H1 (cell line): ENCODE data around the gene FADS3. TPM values are rescaled to one million over a fixed set of nuclear protein-coding genes. Genes with fewer than 3 reads are reported as not detected.

ENCODE experiments used
- CTCF ChIA-PET: fragments of 300-600 bp; sonication (Branson Sonifier 250); formaldehyde crosslinking; loops from one replicate; lab custom pipeline; 2021; ENCODE audit not compliant: partially characterized antibody; lab: Charles Lee
- POLR2A ChIA-PET: fragments of 300-600 bp; sonication (Branson Sonifier 250); formaldehyde crosslinking; loops from one replicate; lab custom pipeline; 2021; ENCODE audit warnings: inconsistent platforms; ENCODE audit not compliant: partially characterized antibody; lab: Charles Lee
- DNase-seq, 2 experiments: peaks; one replicate each; pipeline versions ENCODE4 v3.0.0 to v3.0.0-alpha.2; 2010 to 2022; ENCODE audit warnings: low spot score in 2 of 2, low read depth in 1 of 2, mixed read lengths in 1 of 2
- FAIRE-seq: peaks from 2 replicates; lab custom pipeline; 2011; peaks lifted over from hg19 to GRCh38; lab: Jason Lieb, UNC
- H2AFZ ChIP-seq: 2 replicates; pipeline ENCODE4 v1.8.1; 2012; ENCODE audit warnings: low read length, inconsistent platforms
- H2AK5ac ChIP-seq: 2 replicates; pipeline ENCODE4 v1.6.1; 2013; ENCODE audit warnings: low read depth, low read length
- H2BK120ac ChIP-seq: replicated peaks from 2 replicates; pipeline ENCODE3; 2013; ENCODE audit warnings: low read depth, low read length, inconsistent platforms
- H2BK12ac ChIP-seq: 2 replicates; pipeline ENCODE4 v1.6.1; 2013; ENCODE audit warnings: low read depth, low read length
- H2BK15ac ChIP-seq: 2 replicates; pipeline ENCODE4 v1.6.1; 2013; ENCODE audit warnings: low read length
- H2BK20ac ChIP-seq: 2 replicates; pipeline ENCODE4 v1.6.1; 2013; ENCODE audit warnings: low read length
- H2BK5ac ChIP-seq: 2 replicates; pipeline ENCODE4 v1.6.1; 2013; ENCODE audit warnings: low read depth, low read length
- H3K14ac ChIP-seq: 2 replicates; pipeline ENCODE4 v1.6.1; 2013; ENCODE audit warnings: inconsistent platforms; ENCODE audit not compliant: insufficient read length
- H3K18ac ChIP-seq: 2 replicates; pipeline ENCODE4 v1.6.1; 2013; ENCODE audit warnings: low read length; ENCODE audit errors: extremely low read depth
- H3K23ac ChIP-seq: 2 replicates; pipeline ENCODE4 v1.6.1; 2013; ENCODE audit warnings: inconsistent platforms; ENCODE audit not compliant: insufficient read length
- H3K23me2 ChIP-seq: 2 replicates; pipeline ENCODE4 v1.6.1; 2013; ENCODE audit warnings: low read depth, low read length
- H3K27ac ChIP-seq: 2 replicates; pipeline ENCODE4 v1.6.1; 2011; ENCODE audit warnings: low read depth, low read length, inconsistent platforms
- H3K27me3 ChIP-seq, 4 experiments: replicated peaks in 1 of 4; 1 replicate in 1 of 4; 2 replicates in 3 of 4; pipeline versions ENCODE4 v1.6.1 to v1.8.1; 2011 to 2013; ENCODE audit warnings: low read length in 3 of 4, mild to moderate bottlenecking in 3 of 4, inconsistent platforms in 2 of 4, mixed read lengths in 2 of 4, moderate library complexity in 1 of 4; ENCODE audit not compliant: control insufficient read depth in 3 of 4, insufficient read depth in 3 of 4; ENCODE audit errors: extremely low read depth in 1 of 4
- H3K36me3 ChIP-seq, 4 experiments: 2 replicates each; pipeline versions ENCODE4 v1.6.1 to v1.8.1; 2011 to 2013; ENCODE audit warnings: mild to moderate bottlenecking in 4 of 4, low read length in 3 of 4, moderate library complexity in 2 of 4, control low read depth in 1 of 4, inconsistent platforms in 1 of 4; ENCODE audit not compliant: insufficient read depth in 4 of 4, control insufficient read depth in 2 of 4
- H3K4ac ChIP-seq: replicated peaks from 2 replicates; pipeline ENCODE3; 2013; ENCODE audit warnings: low read length, low read depth, mixed read lengths, inconsistent platforms; ENCODE audit not compliant: insufficient read length
- H3K4me1 ChIP-seq, 4 experiments: replicated peaks in 1 of 4; 1 replicate in 1 of 4; 2 replicates in 3 of 4; pipeline versions ENCODE4 v1.6.1 to v1.8.1; 2011 to 2013; ENCODE audit warnings: low read length in 3 of 4, inconsistent platforms in 2 of 4, mixed read lengths in 1 of 4; ENCODE audit not compliant: insufficient read depth in 4 of 4, control insufficient read depth in 3 of 4
- H3K4me2 ChIP-seq, 2 experiments: 2 replicates each; pipeline versions ENCODE4 v1.6.1 to v1.8.1; 2011 to 2013; ENCODE audit warnings: low read depth in 2 of 2, low read length in 2 of 2, control low read depth in 1 of 2, inconsistent platforms in 1 of 2, mild to moderate bottlenecking in 1 of 2; ENCODE audit not compliant: insufficient read depth in 1 of 2
- H3K4me3 ChIP-seq, 4 experiments: fragments of 200-600, 300-600 bp in 1 of 4; sonication (generic), shearing (Covaris generic), sonication (Bioruptor Twin) in 1 of 4; 2 replicates each; pipeline versions ENCODE4 v1.5.1 to v1.8.1; 2011 to 2016; ENCODE audit warnings: low read length in 4 of 4, low read depth in 3 of 4, control low read depth in 2 of 4, inconsistent platforms in 2 of 4, mild to moderate bottlenecking in 2 of 4, mixed read lengths in 1 of 4, moderate library complexity in 1 of 4; ENCODE audit not compliant: insufficient read depth in 2 of 4; ENCODE audit errors: extremely low read depth in 1 of 4
- H3K56ac ChIP-seq: replicated peaks from 2 replicates; pipeline ENCODE3; 2013; ENCODE audit warnings: low read depth, mild to moderate bottlenecking, mixed read lengths, low read length, inconsistent platforms; ENCODE audit not compliant: insufficient read length
- H3K79me1 ChIP-seq: 2 replicates; pipeline ENCODE4 v1.6.1; 2013; ENCODE audit warnings: low read depth, low read length, control low read depth
- H3K79me2 ChIP-seq, 2 experiments: 2 replicates each; pipeline versions ENCODE4 v1.6.1 to v1.8.1; 2012 to 2013; ENCODE audit warnings: low read length in 2 of 2, mild to moderate bottlenecking in 2 of 2, inconsistent platforms in 1 of 2; ENCODE audit not compliant: insufficient read depth in 2 of 2, control insufficient read depth in 1 of 2
- H3K9ac ChIP-seq, 4 experiments: replicated peaks in 1 of 4; 1 replicate in 1 of 4; 2 replicates in 3 of 4; pipeline versions ENCODE4 v1.6.1 to v1.8.1; 2011 to 2013; ENCODE audit warnings: low read depth in 3 of 4, low read length in 3 of 4, control low read depth in 2 of 4, mild to moderate bottlenecking in 2 of 4, moderate library complexity in 2 of 4, inconsistent platforms in 1 of 4; ENCODE audit errors: extremely low read depth in 1 of 4
- H3K9me3 ChIP-seq, 2 experiments: 2 replicates each; pipeline versions ENCODE4 v1.6.1 to v1.8.1; 2012 to 2013; ENCODE audit warnings: mild to moderate bottlenecking in 2 of 2, moderate library complexity in 2 of 2, control low read depth in 1 of 2, inconsistent platforms in 1 of 2, low read depth in 1 of 2, low read length in 1 of 2, mixed read lengths in 1 of 2; ENCODE audit not compliant: insufficient read depth in 2 of 2
- H4K20me1 ChIP-seq, 2 experiments: replicated peaks in 1 of 2; 2 replicates each; pipeline versions ENCODE3 to v1.8.1; 2011 to 2013; ENCODE audit warnings: inconsistent platforms in 2 of 2, low read length in 2 of 2, mild to moderate bottlenecking in 1 of 2; ENCODE audit not compliant: insufficient read depth in 2 of 2, control insufficient read depth in 1 of 2
- H4K5ac ChIP-seq: 2 replicates; pipeline ENCODE4 v1.6.1; 2013; ENCODE audit warnings: low read length, low read depth, mixed read lengths, inconsistent platforms; ENCODE audit not compliant: insufficient read length
- H4K8ac ChIP-seq: 2 replicates; pipeline ENCODE4 v1.8.0; 2013; ENCODE audit warnings: mild to moderate bottlenecking, moderate library complexity, low read length, inconsistent platforms; ENCODE audit not compliant: insufficient read depth; ENCODE audit errors: extremely low read depth
- H4K91ac ChIP-seq: replicated peaks from 2 replicates; pipeline ENCODE3; 2013; ENCODE audit warnings: low read length, mixed read lengths, inconsistent platforms; ENCODE audit not compliant: insufficient read length
- CBX5 ChIP-seq: fragments of 300-800, 300-1000 bp; sonication (generic); IDR thresholded peaks from 2 replicates; pipeline ENCODE4 v1.7.1; 2016; ENCODE audit warnings: antibody characterized with exemption, low read length, low read depth
- CREB1 ChIP-seq: IDR thresholded peaks from 2 replicates; pipeline ENCODE4 v1.6.1; 2012; ENCODE audit warnings: inconsistent platforms
- EZH2 ChIP-seq: fragments of 200-600 bp; sonication (generic); IDR thresholded peaks from 2 replicates; pipeline ENCODE4 v1.7.1; 2012; ENCODE audit warnings: low read depth, mild to moderate bottlenecking, moderate library complexity, low read length, inconsistent platforms; ENCODE audit not compliant: severe bottlenecking
- FOSL1 ChIP-seq: IDR thresholded peaks from 2 replicates; pipeline ENCODE4 v1.6.1; 2011; ENCODE audit warnings: mild to moderate bottlenecking, low read depth, low read length, moderate library complexity; ENCODE audit not compliant: insufficient read depth
- HDAC6 ChIP-seq: IDR thresholded peaks from one replicate; pipeline ENCODE4 v1.7.1; 2012; ENCODE audit warnings: low read depth, mild to moderate bottlenecking, inconsistent platforms, low read length, moderate library complexity
- JUND ChIP-seq: IDR thresholded peaks from 2 replicates; pipeline ENCODE4 v1.6.1; 2011; ENCODE audit warnings: mild to moderate bottlenecking, improper control_type of control experiment, low read length
- KDM5A ChIP-seq: fragments of 200-600 bp; IDR thresholded peaks from 2 replicates; pipeline ENCODE4 v1.7.1; 2012; ENCODE audit warnings: mild to moderate bottlenecking, low read length, inconsistent platforms, mixed read lengths
- POLR2AphosphoS5 ChIP-seq: IDR thresholded peaks from 2 replicates; pipeline ENCODE4 v1.6.1; 2011; ENCODE audit warnings: low read depth, low read length
- POU5F1 ChIP-seq: IDR thresholded peaks from 2 replicates; pipeline ENCODE4 v1.6.1; 2011; ENCODE audit warnings: low read depth, mild to moderate bottlenecking, low read length, moderate library complexity
- RAD21 ChIP-seq, 2 experiments: IDR thresholded peaks in 1 of 2; conservative IDR thresholded peaks in 1 of 2; 2 replicates each; pipeline ENCODE4 v1.6.1; 2011; ENCODE audit warnings: low read depth in 2 of 2, low read length in 2 of 2, improper control_type of control experiment in 1 of 2, inconsistent platforms in 1 of 2, mild to moderate bottlenecking in 1 of 2, moderate library complexity in 1 of 2
- RFX5 ChIP-seq: IDR thresholded peaks from 2 replicates; pipeline ENCODE4 v1.6.1; 2011; ENCODE audit warnings: low read depth, low read length, improper control_type of control experiment, borderline replicate concordance
- SIX5 ChIP-seq: IDR thresholded peaks from 2 replicates; pipeline ENCODE4 v1.6.1; 2011; ENCODE audit warnings: mild to moderate bottlenecking, low read depth, low read length
- TBP ChIP-seq: IDR thresholded peaks from 2 replicates; pipeline ENCODE4 v1.6.1; 2011; ENCODE audit warnings: low read depth, low read length, improper control_type of control experiment
- polyA plus RNA-seq, 7 experiments: library from polyadenylated mRNA; depleted of rRNA in 3 of 7; stranded (reverse) in 5 of 7; unstranded in 2 of 7; fragments of >200 nt in 5 of 7; fragments of 200-250 nt in 2 of 7; gene quantifications; 1 replicate in 5 of 7; 2 replicates in 1 of 7; 4 replicates in 1 of 7; pipeline versions ENCODE4 v1.2.1 to v1.2.3, GENCODE V29; 2011 to 2013; ENCODE audit warnings: missing spikeins in 2 of 7, mixed read lengths in 2 of 7
- total RNA-seq: library from RNA; stranded (reverse); fragmentation: NEBNext Ultra II Directional; extraction: Animal tissue kit (Norgen Biotek cat#: 25700); gene quantifications from 2 replicates; pipeline ENCODE4 v1.2.1, GENCODE V29; 2021
- TF ChIP-seq, protein P1 (sequence below): IDR thresholded peaks from 2 replicates; pipeline ENCODE4 v1.6.1; 2011; ENCODE audit warnings: low read depth, mild to moderate bottlenecking, low read length; ENCODE audit not compliant: insufficient read depth

Gene FADS3
- total and polyA plus RNA-seq, 2 of the 8 experiments (the other 6 are each of a cell fraction or from before 2014, with no cell fraction given), result 43.8 to 76.3 TPM

DNA sequence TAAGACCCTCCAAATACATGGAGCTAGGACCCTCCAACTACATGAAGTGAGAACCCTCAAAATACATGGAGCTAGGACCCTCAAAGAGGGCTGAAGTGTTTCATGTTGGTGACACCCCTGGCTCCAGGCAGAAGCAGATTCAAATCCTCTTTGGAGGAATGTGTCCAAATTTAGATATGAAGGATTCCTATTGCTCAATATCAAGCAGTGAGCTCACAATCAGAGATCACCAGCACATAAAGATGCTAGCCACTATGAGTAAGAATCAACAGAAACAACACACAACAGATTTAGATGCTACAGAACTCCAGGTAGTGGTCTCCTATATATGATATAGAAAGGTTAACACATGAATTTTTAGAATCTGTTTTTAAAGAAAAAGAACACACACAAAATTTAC lies 37.3 kb upstream of the FADS3 start:
- no peak overlapping the region for H2BK120ac ChIP-seq
- H3K23me2 ChIP-seq, result no peaks in the 10 kb centered on the region
- H2BK12ac ChIP-seq, result no peak overlapping the region
- H4K5ac ChIP-seq, result no peak overlapping the region
- no peak for DNase-seq
- H3K56ac ChIP-seq, result no peak overlapping the region
- no peak for FAIRE-seq
- H3K4me3 ChIP-seq, result no peak overlapping the region
- no peaks in the 10 kb centered on the region for H3K79me2 ChIP-seq
- no peaks in the 10 kb centered on the region for H4K20me1 ChIP-seq
- no peak overlapping the region for H2BK15ac ChIP-seq
- peaks cover 0 to 10% (median 7%) of the 10 kb centered on the region in 4 experiments; a peak in 6 of 7 replicates for H3K4me1 ChIP-seq
- no peak overlapping the region for H3K4me2 ChIP-seq
- H3K27ac ChIP-seq, result no peak overlapping the region
- no peak overlapping the region for H2BK20ac ChIP-seq
- H4K8ac ChIP-seq, result no peak overlapping the region
- 0 out of 4 replicates have a peak, but pooled peaks cover 3 to 5% of the 10 kb centered on the region in 2 experiments for H3K9me3 ChIP-seq
- no peak overlapping the region for H4K91ac ChIP-seq
- no peak overlapping the region for H2AK5ac ChIP-seq
- ChIA-PET CTCF (interaction anchor here (0.7 to 5.4 kb wide), 14 partner anchors 8 to 463 kb away, joined by 3 to 45 read pairs (median 5); partner anchors contain the start of gene ASRGL1), POLR2A (interaction anchor here (0.7 to 0.9 kb wide), 3 partner anchors 14 to 21 kb away, joined by 3 read pairs; no protein-coding TSS in a partner anchor)
- H3K79me1 ChIP-seq, result no peaks in the 10 kb centered on the region
- no peak overlapping the region for H3K4ac ChIP-seq
- H3K9ac ChIP-seq, result no peak overlapping the region
- no peak overlapping the region for H2BK5ac ChIP-seq
- no peak overlapping the region for H3K23ac ChIP-seq
- no peaks in the 10 kb centered on the region for H3K36me3 ChIP-seq
- H3K14ac ChIP-seq, result no peak overlapping the region
- no peaks in the 10 kb centered on the region for H3K27me3 ChIP-seq
- no peak overlapping the region for H3K18ac ChIP-seq
- H2AFZ ChIP-seq, result no peak overlapping the region
- TF ChIP-seq POU5F1 (no peak), SIX5 (no peak), RFX5 (no peak), TBP (no peak), RAD21 (IDR thresholded peaks at IDR 0.05 in 1 of 2, conservative IDR thresholded peaks at IDR 0.05 in 1 of 2; ENCODE audit: low read depth in 2 of 2, low read length in 2 of 2) (no peak), FOSL1 (no peak), POLR2AphosphoS5 (no peak), EZH2 (no peak), HDAC6 (no peak), CBX5 (no peak), KDM5A (no peak), CREB1 (no peak), JUND (no peak)
- TF ChIP-seq, protein P1, sequence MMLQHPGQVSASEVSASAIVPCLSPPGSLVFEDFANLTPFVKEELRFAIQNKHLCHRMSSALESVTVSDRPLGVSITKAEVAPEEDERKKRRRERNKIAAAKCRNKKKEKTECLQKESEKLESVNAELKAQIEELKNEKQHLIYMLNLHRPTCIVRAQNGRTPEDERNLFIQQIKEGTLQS, result no peak
